ENCODE data around the gene CYP2D6. TPM values are rescaled to one million over a fixed set of nuclear protein-coding genes. Genes with fewer than 3 reads are reported as not detected.

Gene CYP2D6
- total RNA-seq, 1 experiment from 2014 or later = 1.7 TPM

DNA sequence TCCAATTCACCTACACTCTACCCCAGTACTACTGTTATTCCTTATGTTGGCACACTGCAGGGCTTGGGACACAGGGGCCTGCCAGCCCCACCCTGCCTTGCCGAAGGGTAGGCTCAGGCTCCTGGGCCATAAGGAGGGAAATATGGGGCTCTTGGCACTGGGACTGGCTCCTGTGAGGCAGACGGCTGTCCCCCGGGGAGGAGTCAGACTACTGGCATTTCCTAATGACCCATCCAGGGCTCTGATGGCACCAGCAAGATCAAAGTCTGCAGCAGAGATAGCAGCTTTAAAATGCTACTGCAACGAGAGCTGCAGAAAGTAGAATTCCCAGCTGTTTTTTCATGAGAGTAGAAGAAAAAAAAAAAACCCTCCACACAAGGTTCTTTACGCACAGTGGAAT is 42.2 kb upstream of the CYP2D6 start:
- CTCF ChIA-PET = interaction anchor here (0.8 to 4.1 kb wide), 3 partner anchors 191 to 271 kb away, joined by 4 to 44 read pairs (median 5); no protein-coding TSS in a partner anchor
- Mint-ChIP-seq H3K27ac (no peak overlapping the region), H3K36me3 (peaks cover 8% of the 10 kb centered on the region), H3K4me3 (no peak overlapping the region), H3K4me1 (peaks cover 35% of the 10 kb centered on the region), H3K27me3 (ENCODE audit: low read depth) (no peaks in the 10 kb centered on the region), H3K9me3 (no peaks in the 10 kb centered on the region)
- ATAC-seq = no peak
- no peak for TF ChIP-seq FOXK1 (CRISPR knock-in tag; IDR thresholded peaks at IDR 0.05)
- TF ChIP-seq ELF4 (CRISPR knock-in tag; IDR thresholded peaks at IDR 0.05; ENCODE audit: low read depth) = no peak
- TF ChIP-seq NR1H2 (CRISPR knock-in tag; IDR thresholded peaks at IDR 0.05) = no peak
- TF ChIP-seq, protein P1, sequence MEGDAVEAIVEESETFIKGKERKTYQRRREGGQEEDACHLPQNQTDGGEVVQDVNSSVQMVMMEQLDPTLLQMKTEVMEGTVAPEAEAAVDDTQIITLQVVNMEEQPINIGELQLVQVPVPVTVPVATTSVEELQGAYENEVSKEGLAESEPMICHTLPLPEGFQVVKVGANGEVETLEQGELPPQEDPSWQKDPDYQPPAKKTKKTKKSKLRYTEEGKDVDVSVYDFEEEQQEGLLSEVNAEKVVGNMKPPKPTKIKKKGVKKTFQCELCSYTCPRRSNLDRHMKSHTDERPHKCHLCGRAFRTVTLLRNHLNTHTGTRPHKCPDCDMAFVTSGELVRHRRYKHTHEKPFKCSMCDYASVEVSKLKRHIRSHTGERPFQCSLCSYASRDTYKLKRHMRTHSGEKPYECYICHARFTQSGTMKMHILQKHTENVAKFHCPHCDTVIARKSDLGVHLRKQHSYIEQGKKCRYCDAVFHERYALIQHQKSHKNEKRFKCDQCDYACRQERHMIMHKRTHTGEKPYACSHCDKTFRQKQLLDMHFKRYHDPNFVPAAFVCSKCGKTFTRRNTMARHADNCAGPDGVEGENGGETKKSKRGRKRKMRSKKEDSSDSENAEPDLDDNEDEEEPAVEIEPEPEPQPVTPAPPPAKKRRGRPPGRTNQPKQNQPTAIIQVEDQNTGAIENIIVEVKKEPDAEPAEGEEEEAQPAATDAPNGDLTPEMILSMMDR (IDR thresholded peaks at IDR 0.05) = no peak
- TF ChIP-seq, protein P2, sequence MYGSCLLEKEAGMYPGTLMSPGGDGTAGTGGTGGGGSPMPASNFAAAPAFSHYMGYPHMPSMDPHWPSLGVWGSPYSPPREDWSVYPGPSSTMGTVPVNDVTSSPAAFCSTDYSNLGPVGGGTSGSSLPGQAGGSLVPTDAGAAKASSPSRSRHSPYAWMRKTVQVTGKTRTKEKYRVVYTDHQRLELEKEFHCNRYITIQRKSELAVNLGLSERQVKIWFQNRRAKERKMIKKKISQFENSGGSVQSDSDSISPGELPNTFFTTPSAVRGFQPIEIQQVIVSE (CRISPR knock-in tag; IDR thresholded peaks at IDR 0.05; ENCODE audit: borderline replicate concordance) = no peak
- TF ChIP-seq, protein P3, sequence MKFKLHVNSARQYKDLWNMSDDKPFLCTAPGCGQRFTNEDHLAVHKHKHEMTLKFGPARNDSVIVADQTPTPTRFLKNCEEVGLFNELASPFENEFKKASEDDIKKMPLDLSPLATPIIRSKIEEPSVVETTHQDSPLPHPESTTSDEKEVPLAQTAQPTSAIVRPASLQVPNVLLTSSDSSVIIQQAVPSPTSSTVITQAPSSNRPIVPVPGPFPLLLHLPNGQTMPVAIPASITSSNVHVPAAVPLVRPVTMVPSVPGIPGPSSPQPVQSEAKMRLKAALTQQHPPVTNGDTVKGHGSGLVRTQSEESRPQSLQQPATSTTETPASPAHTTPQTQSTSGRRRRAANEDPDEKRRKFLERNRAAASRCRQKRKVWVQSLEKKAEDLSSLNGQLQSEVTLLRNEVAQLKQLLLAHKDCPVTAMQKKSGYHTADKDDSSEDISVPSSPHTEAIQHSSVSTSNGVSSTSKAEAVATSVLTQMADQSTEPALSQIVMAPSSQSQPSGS (CRISPR knock-in tag; IDR thresholded peaks at IDR 0.05; ENCODE audit: borderline replicate concordance, low read depth) = no peak
- TF ChIP-seq ZNF317 (CRISPR knock-in tag; IDR thresholded peaks at IDR 0.05; ENCODE audit: borderline replicate concordance, low read depth) = no peak
- TF ChIP-seq, protein P4, sequence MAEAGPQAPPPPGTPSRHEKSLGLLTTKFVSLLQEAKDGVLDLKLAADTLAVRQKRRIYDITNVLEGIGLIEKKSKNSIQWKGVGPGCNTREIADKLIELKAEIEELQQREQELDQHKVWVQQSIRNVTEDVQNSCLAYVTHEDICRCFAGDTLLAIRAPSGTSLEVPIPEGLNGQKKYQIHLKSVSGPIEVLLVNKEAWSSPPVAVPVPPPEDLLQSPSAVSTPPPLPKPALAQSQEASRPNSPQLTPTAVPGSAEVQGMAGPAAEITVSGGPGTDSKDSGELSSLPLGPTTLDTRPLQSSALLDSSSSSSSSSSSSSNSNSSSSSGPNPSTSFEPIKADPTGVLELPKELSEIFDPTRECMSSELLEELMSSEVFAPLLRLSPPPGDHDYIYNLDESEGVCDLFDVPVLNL (CRISPR knock-in tag; IDR thresholded peaks at IDR 0.05; ENCODE audit: borderline replicate concordance, low read depth) = no peak
- TF ChIP-seq, protein P5, sequence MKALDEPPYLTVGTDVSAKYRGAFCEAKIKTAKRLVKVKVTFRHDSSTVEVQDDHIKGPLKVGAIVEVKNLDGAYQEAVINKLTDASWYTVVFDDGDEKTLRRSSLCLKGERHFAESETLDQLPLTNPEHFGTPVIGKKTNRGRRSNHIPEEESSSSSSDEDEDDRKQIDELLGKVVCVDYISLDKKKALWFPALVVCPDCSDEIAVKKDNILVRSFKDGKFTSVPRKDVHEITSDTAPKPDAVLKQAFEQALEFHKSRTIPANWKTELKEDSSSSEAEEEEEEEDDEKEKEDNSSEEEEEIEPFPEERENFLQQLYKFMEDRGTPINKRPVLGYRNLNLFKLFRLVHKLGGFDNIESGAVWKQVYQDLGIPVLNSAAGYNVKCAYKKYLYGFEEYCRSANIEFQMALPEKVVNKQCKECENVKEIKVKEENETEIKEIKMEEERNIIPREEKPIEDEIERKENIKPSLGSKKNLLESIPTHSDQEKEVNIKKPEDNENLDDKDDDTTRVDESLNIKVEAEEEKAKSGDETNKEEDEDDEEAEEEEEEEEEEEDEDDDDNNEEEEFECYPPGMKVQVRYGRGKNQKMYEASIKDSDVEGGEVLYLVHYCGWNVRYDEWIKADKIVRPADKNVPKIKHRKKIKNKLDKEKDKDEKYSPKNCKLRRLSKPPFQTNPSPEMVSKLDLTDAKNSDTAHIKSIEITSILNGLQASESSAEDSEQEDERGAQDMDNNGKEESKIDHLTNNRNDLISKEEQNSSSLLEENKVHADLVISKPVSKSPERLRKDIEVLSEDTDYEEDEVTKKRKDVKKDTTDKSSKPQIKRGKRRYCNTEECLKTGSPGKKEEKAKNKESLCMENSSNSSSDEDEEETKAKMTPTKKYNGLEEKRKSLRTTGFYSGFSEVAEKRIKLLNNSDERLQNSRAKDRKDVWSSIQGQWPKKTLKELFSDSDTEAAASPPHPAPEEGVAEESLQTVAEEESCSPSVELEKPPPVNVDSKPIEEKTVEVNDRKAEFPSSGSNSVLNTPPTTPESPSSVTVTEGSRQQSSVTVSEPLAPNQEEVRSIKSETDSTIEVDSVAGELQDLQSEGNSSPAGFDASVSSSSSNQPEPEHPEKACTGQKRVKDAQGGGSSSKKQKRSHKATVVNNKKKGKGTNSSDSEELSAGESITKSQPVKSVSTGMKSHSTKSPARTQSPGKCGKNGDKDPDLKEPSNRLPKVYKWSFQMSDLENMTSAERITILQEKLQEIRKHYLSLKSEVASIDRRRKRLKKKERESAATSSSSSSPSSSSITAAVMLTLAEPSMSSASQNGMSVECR (CRISPR knock-in tag; IDR thresholded peaks at IDR 0.05; ENCODE audit: borderline replicate concordance) = no peak
- no peak for TF ChIP-seq GTF2I (CRISPR knock-in tag; conservative IDR thresholded peaks at IDR 0.05)
- TF ChIP-seq CREB1 (CRISPR knock-in tag; IDR thresholded peaks at IDR 0.05) = no peak
- TF ChIP-seq, protein P6, sequence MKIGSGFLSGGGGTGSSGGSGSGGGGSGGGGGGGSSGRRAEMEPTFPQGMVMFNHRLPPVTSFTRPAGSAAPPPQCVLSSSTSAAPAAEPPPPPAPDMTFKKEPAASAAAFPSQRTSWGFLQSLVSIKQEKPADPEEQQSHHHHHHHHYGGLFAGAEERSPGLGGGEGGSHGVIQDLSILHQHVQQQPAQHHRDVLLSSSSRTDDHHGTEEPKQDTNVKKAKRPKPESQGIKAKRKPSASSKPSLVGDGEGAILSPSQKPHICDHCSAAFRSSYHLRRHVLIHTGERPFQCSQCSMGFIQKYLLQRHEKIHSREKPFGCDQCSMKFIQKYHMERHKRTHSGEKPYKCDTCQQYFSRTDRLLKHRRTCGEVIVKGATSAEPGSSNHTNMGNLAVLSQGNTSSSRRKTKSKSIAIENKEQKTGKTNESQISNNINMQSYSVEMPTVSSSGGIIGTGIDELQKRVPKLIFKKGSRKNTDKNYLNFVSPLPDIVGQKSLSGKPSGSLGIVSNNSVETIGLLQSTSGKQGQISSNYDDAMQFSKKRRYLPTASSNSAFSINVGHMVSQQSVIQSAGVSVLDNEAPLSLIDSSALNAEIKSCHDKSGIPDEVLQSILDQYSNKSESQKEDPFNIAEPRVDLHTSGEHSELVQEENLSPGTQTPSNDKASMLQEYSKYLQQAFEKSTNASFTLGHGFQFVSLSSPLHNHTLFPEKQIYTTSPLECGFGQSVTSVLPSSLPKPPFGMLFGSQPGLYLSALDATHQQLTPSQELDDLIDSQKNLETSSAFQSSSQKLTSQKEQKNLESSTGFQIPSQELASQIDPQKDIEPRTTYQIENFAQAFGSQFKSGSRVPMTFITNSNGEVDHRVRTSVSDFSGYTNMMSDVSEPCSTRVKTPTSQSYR (CRISPR knock-in tag; IDR thresholded peaks at IDR 0.05) = no peak
- no peak for TF ChIP-seq TP53 (CRISPR knock-in tag; IDR thresholded peaks at IDR 0.05)
- no peak for TF ChIP-seq ETV6 (CRISPR knock-in tag; IDR thresholded peaks at IDR 0.05)
- no peak for TF ChIP-seq NFYB (CRISPR knock-in tag; conservative IDR thresholded peaks at IDR 0.05; ENCODE audit: low read depth)
- no peak for TF ChIP-seq RORB (CRISPR knock-in tag; IDR thresholded peaks at IDR 0.05)
- TF ChIP-seq MXD4 (CRISPR knock-in tag; IDR thresholded peaks at IDR 0.05; ENCODE audit: borderline replicate concordance) = no peak
- no peak for DNase-seq (ENCODE audit: low spot score)
- POLR2A ChIA-PET = interaction anchor here (0.7 to 1.2 kb wide), 3 partner anchors 20 to 120 kb away, joined by 3 to 5 read pairs (median 3); no protein-coding TSS in a partner anchor
